GM21526 (cell line): ENCODE results near the gene HNRNPH1.
"Not testable (repeated sequence)": the region's sequence is repeated elsewhere in the genome, so short reads cannot be mapped to it uniquely, and the experiment has no call there.

Experiments used
- ATAC-seq: cut with Tn5 transposase; IDR thresholded peaks from one replicate; pipeline ENCODE4 v1.9.1; 2021; ENCODE audit warnings: moderate library complexity; ENCODE audit not compliant: unreplicated experiment, low FRiP score

HNRNPH1 gene, protein sequence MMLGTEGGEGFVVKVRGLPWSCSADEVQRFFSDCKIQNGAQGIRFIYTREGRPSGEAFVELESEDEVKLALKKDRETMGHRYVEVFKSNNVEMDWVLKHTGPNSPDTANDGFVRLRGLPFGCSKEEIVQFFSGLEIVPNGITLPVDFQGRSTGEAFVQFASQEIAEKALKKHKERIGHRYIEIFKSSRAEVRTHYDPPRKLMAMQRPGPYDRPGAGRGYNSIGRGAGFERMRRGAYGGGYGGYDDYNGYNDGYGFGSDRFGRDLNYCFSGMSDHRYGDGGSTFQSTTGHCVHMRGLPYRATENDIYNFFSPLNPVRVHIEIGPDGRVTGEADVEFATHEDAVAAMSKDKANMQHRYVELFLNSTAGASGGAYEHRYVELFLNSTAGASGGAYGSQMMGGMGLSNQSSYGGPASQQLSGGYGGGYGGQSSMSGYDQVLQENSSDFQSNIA

DNA sequence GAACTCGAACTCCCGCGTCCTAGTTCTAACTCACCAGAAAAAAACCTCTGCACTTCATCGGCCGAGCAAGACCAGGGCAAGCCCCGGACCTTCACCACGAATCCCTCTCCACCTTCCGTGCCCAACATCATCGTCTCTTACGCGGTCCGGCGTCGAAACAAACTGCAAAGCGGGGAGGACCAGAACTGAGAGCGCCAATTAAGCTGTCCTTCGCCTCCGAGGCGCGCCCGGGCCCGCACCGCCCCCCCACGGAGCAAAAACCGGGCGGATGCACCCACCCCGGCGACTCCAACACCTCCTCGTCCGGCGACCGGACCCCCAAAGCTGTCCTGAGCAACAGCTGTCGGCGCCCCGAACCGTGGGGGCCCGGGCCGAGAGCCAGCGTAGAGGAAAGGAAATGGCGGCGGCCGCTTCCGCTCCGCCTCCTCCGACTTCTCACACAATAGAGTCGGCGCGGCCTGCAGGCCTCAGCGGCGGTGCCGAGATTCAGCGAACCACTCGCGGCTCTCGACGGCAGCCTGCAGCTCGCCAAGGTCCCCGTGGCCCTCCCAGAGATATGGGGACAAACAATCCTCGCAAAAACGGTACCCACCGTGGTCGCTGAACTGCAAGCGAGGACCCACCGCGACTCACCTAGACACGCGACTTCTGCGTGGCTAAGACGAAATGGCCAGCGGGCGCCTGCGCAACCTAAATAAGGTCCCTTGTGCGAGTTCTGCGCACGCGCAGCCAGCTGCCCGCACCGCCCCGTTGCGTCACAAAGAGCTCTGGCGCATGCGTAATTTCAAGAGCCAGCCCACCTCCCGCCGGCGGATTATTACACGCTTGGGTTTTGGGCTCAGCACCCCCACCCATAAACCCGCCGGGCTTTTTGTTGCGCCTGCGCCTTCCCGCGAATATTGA, at the start of gene HNRNPH1:
Gene HNRNPH1 (minus strand): TSS at position 669 of the 903 bp plus-strand sequence. CDS start 538 bp downstream, at position 131.
- peak; percentile 82 for ATAC-seq

DNA sequence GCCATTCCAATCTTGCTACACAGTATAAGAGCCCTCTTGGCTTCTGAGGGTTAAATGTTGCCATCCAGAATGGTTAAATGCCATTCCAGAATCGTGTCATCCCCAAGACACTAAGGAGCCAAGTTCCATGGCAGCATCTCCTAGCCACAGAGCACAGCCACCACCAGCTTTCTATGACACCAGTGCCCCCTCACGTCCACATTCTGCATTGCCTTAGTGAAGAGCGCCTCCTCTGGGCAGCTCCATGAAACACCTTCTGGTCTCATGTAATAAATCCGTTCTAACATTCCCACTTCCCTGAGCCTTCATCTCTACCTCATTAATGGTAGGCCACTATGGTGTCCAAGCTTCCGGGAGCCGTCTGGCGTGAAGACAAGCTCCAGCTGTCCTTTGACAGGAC, 44.9 kb upstream of the HNRNPH1 start:
- ATAC-seq = no peak

DNA sequence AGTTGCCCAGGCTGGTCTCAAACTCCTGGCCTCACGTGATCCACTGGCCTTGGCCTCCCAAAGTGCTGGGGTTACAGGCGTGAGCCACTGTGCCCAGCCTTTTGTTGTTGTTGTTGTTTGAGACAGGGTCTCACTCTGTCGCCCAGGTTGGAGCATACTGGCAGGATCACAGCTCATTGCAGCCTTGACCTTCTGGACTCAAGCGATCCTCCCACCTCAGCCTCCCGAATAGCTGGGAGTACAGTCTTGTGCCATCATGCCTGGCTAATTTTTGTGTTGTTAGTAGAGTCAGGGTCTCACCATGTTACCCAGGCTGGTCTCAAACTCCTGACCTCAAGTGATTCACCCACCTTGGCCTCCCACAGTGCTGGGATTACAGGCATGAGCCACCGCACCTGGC, 38.2 kb upstream of the HNRNPH1 start:
- ATAC-seq = not testable (repeated sequence)

DNA sequence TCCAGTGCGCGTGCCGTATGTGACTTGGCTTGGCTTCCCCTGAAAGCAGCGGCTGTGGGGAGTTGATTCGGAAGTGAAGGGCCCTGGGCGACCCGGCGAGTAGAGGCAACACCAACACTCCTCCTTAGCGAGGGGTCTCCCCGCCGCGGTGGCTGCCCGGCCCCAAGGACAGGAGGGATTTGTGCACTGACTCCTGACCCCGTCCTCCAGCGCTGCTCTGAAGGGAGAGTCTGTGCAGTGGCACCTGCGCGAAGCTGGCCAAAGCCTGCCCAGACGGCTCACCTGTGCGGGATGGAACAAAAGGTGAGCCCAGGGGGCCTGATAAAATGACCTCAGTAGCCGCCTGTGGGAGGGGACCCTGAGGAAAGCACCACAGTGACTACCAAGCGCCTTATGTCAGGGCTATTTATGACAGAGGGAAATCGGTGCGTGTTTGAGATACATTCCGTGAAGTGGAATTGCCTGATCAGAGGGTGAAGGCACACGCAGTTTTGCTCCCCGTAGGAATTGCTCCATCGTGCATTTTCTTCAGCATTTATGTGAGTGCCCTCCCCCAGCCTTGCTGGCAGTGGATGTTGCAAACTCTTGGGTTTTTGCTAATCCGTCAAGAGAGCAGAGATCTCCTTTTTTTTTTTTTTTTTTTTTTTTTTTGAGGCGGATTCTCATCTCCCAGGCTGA, 34.8 kb upstream of the HNRNPH1 start:
- peak; percentile 54 for ATAC-seq

DNA sequence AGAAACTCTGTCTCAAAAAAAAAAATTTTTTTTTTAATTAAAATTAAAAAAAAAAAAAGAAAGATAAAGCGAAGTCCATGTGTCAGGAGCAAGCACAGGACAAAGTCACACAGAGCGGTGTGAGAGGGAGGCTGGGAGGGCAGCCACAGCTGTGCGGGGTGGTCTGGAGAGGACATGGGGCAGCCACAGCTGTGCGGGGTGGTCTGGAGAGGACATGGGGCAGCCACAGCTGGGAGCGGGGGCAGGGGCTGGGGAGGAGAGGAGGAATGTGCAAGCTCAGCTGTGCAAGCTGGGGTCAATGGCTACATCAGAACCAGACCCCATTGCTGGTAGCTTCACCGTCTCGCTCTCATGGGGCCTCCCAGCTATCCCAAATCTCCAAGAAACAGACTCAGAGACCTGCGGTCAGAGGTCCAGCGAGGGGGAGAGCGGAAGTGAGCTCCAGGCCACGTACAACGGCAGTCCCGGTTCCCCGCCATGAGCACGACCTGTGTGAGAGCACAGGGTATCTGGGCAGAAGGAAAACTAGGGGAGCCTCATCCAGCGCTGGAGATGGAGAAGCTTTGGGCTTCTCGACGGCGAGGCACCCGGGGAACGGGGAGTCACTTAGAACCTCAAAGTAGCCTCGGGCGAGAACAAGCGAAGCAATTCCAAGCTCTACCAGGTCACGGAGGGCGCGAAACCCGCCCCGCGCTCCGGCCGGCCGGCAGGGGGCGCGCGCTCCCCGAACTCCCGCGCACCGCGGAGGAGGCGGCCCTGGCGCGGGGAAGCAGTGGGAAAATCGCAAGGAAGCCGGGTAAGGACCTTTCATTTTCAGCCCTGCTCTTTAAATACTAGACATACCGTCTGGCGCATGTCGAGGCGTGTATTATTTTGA, 34.1 kb upstream of the HNRNPH1 start:
- ATAC-seq = peak; percentile 88

DNA sequence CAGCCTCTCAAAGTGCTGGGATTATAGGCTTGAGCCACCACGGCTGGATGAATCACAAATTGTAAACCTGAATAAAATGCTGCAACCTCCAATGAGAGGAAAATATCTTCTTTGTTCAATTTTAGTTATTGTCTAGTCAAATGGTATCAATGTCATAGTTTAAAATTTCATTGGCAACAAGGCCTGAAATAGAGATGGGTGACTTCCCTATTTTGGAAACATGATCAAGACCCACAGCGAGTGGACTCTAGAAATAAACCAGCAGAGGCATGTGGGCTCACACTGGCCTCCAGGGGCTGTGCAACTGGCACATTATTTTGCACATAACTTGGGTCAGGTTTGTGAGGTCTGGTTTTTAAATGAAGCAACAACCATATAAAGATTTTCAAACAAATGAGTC, 29.7 kb upstream of the HNRNPH1 start:
- ATAC-seq = not testable (repeated sequence)

DNA sequence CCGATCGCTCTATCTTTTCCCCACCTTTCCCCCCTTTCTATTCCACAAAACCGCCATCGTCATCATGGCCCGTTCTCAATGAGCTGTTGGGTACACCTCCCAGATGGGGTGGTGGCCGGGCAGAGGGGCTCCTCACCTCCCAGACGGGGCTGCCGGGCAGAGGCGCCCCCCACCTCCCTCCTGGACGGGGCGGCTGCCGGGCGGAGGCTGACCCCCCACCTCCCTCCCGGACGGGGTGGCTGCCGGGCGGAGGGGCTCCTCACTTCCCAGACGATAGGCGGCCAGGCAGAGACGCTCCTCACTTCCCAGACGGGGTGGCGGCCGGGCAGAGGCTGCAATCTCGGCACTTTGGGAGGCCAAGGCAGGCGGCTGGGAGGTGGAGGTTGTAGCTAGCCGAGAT, 26.8 kb upstream of the HNRNPH1 start:
- ATAC-seq = not testable (repeated sequence)

DNA sequence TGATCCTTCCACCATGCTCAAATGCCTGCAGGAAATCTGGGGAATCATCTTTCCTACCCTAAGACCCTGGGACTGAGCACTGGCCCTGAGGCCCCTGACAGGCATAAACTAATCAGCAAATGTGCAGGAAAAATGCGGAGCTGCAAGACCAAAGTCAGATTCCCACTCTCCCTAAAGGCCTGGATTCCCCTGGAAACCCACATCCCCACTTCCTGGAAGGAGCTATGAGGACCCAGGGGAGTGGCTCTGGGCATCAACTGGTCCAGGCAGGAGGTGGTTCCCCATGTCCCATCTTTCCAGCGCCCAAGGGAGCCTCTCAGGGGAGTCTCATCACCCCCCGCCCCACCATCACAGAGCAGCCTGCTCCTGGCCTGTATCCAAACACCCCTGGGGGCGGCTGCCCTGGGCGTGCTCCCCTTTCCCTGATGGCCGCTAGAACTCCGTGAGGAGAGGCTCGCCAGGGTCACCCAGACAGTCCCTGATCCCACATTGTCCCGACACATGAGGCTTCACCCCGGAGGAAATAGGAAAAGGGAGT, 25.8 kb upstream of the HNRNPH1 start:
- not testable (repeated sequence) for ATAC-seq

DNA sequence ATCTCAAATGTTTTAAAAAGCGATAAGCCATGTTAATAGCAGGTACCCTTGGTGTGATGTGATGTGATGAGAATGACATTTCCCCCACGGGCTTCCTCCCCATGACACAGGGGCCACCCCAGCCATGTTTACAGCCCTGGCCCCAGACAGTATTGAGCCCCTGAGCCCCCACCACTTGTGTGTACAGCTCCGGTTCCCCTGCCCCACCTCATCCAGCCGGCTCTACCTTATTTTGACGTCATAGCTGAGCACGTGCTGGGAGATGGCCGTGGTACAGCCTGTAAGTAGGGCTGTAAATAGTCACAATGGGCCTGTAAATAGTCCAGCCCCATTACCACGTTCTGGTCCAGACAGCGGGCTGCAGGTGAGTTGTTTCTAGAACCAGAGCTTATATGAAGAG, 24.9 kb upstream of the HNRNPH1 start:
- no peak for ATAC-seq

DNA sequence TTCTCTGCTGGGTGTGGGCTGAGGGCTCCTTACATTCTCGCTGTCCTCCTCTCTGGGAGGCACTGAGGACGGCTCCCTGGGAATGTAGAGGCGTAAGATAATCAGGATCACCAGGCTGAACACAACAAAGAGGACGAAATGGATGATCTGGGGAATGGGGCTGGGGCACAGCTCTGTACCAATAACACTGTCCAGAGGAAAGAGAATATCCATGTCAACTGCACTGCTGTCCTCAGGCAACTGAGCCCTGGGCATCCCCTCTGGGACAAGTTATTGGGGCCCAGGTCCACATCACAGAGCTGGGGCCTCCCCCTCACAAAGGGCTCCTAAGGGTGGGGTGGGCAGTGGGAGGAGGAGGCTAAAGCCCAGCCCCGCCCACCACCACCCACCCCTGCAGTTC, 21.3 kb upstream of the HNRNPH1 start:
- ATAC-seq = not testable (repeated sequence)

DNA sequence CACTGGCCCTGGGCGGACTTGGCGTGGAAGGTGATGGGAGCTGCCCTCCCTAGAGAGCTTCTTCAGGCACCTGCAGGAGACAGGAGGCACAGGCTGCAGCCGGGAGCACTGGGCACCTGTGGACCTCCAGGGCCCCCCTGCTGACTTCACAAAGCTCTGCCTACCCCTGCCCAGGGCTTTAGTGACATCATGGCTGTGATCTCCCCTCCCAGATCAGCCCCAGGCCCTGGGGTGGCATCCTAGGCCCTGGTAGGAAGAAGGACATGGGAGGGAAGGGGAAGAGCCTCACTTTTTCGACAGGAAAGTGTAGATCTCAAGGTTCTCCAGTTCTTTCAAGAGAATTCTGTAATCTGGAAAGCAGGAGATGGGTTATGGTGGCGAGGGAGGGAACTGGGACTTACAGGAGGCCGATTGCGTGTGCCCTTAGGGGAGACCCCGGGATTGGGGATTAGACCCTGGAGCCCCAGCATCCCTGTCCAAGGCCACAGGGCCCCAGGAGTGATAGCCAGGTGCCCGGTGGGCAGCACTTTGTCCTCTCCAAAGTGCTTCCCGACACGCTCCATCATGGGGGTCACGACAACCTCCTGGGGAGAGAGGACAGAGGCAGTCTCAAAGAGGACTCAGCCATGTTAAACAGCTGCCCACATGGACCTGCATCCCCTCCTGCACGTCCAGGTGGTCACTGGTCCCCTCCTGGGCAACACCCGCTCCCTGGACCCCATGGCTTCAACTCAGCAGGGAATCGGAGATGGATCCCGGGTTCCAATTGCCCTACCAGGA, 19.9 kb upstream of the HNRNPH1 start:
- ATAC-seq = not testable (repeated sequence)

DNA sequence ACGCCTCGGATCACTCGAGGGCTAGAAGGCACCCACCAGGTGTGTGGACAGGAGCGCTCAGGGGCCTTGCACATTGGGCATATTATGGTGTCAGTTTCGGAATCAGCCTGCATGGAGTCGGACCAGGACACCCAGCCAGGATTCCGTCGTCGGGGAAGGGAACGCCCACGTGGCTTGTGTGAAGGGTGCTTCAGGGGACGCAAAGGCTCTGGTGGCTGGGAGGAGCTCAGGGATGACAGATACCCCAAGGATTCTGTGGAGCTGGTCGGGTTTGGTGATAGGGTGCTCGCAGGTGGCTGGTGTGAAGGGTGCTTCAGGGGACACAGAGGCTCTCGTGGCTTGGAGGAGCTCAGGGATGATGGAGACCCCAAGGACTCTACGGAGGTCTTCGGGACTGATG, 19.2 kb upstream of the HNRNPH1 start:
- ATAC-seq = not testable (repeated sequence)

DNA sequence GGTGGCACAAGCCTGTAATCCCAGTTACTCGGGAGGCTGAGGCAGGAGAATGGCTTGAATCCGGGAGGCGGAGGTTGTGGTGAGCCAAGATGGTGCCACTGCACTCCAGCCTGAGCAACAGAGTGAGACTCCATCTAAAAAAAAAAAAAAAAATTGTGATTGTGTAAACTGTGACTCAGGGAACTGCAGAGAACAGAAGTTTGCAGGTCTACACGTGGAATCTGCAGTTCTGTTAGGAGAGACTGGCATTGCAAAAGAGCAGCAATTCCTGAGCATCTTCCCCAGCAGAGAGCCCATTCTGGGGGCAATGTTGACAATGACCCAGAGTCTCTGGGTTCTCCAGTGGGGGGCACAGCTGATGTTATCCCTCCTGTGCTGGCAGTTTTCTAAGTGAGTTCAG, 18.3 kb upstream of the HNRNPH1 start:
- not testable (repeated sequence) for ATAC-seq

DNA sequence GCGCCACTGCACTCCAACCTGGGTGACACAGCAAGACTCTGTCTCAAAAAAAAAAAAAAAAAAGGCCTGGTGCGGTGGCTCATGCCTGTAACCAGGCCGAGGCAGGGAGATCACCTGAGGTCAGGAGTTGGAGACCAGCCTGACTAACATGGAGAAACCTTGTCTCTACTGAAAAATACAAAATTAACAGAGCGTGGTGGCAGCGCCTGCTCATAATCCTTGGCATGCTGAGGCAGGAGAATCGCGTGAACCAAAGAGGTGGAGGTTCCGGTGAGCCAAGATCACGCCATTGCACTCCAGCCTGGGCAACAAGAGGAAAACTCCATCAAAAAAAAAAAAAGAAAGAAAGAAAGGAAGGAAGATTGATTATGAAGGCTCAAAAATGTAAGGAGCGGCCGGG, 15.8 kb upstream of the HNRNPH1 start:
- not testable (repeated sequence) for ATAC-seq

DNA sequence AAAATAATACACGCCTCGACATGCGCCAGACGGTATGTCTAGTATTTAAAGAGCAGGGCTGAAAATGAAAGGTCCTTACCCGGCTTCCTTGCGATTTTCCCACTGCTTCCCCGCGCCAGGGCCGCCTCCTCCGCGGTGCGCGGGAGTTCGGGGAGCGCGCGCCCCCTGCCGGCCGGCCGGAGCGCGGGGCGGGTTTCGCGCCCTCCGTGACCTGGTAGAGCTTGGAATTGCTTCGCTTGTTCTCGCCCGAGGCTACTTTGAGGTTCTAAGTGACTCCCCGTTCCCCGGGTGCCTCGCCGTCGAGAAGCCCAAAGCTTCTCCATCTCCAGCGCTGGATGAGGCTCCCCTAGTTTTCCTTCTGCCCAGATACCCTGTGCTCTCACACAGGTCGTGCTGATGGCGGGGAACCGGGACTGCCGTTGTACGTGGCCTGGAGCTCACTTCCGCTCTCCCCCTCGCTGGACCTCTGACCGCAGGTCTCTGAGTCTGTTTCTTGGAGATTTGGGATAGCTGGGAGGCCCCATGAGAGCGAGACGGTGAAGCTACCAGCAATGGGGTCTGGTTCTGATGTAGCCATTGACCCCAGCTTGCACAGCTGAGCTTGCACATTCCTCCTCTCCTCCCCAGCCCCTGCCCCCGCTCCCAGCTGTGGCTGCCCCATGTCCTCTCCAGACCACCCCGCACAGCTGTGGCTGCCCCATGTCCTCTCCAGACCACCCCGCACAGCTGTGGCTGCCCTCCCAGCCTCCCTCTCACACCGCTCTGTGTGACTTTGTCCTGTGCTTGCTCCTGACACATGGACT, 11.1 kb upstream of the HNRNPH1 start:
- peak; percentile 92 for ATAC-seq

DNA sequence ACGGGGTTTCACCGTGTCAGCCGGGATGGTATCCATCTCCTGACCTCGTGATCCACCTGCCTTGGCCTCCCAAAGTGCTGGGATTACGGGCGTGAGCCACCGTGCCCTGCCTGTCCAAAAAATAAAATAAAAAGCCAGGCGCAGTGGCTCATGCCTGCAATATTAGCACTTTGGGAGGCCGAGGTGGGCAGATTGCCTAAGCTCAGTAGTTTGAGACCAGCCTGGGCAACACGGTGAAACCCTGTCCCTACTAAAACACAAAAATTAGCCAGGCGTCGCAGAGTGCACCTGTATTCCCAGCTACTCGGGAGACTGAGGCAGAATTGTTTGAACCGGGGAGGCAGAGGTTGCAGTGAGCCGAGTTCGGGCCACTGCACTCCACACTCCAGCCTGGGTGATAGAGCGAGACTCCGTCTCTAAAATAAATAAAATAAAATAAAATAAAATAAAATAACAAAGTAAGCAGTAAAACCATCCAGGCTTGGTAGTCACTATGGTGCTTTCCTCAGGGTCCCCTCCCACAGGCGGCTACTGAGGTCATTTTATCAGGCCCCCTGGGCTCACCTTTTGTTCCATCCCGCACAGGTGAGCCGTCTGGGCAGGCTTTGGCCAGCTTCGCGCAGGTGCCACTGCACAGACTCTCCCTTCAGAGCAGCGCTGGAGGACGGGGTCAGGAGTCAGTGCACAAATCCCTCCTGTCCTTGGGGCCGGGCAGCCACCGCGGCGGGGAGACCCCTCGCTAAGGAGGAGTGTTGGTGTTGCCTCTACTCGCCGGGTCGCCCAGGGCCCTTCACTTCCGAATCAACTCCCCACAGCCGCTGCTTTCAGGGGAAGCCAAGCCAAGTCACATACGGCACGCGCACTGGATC, 10.3 kb upstream of the HNRNPH1 start:
- ATAC-seq = peak; percentile 50

DNA sequence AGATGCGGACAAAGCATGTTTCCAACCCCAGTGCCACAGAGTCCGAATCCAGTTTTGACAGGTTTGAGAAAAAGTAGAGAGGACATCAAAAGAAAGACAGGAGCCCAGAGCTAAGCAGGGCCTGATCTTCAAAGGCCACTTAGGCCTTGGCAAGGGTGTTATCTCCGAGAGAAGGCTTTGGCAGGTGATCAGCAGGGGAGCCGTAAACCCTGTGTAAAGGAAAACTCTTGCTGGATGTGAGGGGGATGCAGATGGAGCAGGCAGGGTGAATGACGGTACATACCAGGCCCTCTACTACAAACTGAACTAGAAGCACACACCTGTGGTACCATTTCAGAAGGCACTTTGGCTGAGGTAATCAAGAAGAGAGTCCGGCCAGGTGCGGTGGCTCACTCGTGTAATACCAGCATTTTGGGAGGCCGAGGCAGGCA, 1.4 kb upstream of the HNRNPH1 start:
- ATAC-seq = no peak
